NCI-H460 (cell line): ENCODE measurements around the gene CRYGC. TPM values are rescaled to one million over a fixed set of nuclear protein-coding genes. Genes with fewer than 3 reads are reported as not detected.
A peak's percentile ranks its signal among the peaks of the same experiment; 100 is the strongest.

ENCODE experiments used
- DNase-seq: peaks from one replicate; pipeline ENCODE4 v3.0.0-alpha.2; 2016; ENCODE audit warnings: low read depth; ENCODE audit errors: extremely low read depth
- polyA plus RNA-seq: library from polyadenylated mRNA; depleted of rRNA; stranded (reverse); fragments of >200 nt; gene quantifications from 2 replicates; pipeline ENCODE4 v1.2.3, GENCODE V29; 2014; cell fraction: nucleus; rRNA removed
- total RNA-seq: library from RNA; depleted of rRNA; stranded (reverse); fragments of >200 nt; shearing (Covaris generic); gene quantifications from 2 replicates; pipeline ENCODE4 v1.2.3, GENCODE V29; 2014; rRNA removed

The CRYGC gene, protein sequence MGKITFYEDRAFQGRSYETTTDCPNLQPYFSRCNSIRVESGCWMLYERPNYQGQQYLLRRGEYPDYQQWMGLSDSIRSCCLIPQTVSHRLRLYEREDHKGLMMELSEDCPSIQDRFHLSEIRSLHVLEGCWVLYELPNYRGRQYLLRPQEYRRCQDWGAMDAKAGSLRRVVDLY
- total RNA-seq = not detected in 2 replicates
- not detected in 2 replicates for polyA plus RNA-seq

DNA sequence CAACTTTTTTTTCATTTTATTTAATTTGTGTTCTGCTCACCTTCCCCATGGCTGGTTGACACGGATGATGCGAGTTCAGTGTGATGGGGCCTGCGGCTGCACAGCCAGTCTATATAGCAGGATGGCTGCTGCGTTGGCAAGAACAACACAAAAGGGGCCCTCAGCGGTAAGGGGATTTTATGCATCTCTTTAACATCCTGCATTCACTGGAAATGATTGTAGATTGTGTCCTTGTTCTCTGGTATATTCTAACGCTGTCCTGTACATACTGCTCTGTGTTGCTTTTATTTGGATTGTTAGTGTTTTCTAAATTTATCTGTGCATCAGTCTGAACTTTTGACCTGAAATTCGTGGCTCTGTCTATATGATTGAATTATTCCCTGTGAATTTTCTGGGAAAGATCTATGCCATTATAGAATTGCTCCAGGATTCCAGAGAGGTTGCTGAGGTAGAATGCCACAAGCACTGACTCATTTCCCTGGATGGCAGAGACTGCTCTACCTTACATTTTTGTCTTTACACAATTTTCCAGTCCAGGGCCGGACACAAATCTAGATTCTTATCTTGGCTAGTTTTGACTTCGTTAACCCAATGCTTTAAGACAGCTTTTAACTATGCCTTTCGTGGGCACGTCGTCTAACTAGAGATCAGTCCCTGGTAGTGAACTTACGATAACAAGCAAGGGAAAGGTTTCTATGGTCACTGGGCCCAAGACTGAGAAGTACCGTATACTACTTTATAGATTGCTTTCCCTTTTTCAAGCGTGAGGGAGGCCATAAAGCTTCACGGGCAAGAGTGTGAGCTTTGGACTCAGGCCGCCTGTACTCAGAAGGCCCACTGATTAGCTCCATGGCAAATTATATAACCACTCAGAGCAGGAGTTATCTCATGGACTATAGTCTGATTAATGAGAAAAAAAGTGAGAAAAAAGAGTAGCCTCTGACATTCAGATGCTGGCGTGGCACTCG, at the start of gene CRYGC:
Gene CRYGC (minus strand): TSS at position 85 of the 968 bp plus-strand sequence. CDS start 36 bp downstream, at position 49.
- no peak for DNase-seq

DNA sequence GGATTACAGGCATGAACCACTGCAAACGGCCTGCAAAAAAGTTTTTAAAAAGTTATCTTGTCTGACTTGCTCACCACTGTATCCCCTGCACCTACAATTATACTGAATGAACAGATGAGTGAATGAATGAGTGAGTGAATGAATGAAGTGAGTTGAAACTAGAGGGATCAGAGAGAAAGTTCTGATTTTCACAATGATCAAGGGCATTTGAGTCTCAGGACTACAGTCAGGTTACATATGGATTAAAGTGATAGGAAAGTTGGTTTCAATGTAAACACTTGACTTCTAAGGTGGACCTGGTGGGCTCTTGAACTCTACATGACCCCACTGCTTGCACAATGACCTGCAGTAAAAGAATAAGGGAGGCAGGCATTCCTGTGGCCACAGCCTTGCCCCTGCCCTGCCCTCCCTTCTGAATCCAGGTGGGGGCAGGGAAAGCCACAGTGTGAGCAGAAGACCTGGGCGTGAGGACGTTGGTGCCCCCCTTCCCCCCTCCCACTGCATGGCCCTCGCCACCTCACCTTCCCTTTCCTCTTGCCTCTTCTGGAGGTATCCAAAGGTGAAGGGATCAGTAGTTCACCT, 49.5 kb upstream of the CRYGC start:
- no peak for DNase-seq

DNA sequence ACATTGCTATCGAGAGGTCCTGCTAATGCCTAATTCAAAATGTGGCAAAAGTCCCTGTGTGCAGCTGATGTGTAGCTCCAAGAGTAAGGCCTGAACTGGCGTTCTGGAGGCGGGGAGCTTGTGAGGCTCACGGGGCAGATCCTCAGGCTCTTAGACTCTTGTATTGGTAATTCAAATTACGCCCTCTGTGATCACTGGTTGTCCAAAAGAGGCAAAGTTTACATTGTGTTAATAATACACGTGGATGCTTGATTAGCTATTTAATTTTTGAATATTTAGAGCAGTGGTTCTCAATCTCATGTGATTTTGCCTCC, 46.2 kb upstream of the CRYGC start:
- DNase-seq = no peak

DNA sequence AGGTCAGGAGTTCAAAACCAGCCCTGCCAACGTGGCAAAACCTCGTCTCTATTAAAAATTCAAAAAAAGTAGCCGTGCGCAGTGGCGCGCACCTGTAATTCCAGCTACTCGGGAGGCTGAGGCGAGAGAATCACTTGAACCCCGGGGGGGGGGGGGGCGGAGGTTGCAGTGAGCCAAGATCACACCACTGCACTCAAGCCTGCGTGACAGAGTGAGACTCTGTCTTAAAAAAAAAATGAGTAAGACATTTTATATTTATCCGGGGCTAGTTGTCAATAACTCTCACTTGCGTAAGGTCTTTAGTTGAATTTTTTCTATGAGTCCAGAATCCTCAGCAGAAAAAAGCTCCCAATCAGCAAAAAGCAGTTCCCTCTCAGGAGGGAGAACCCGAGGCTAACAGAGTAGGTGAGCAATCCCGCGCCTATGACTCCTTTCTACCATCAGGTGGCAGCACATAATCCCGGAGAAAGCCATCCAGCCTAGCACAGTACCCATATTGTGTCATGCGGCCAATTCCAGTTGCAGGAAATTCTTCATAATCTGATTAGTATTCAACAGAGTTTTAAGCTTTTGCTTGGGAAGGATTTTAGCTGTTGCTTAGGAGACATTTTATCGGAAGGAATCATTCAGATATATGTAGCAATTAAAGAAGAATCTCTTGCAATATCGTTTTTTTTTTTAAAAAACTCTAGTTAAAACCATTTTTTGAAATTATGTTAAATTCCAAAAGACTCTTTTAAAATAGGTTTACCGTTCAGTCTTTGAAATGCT, 45.6 kb upstream of the CRYGC start:
- peak; percentile 79 for DNase-seq

DNA sequence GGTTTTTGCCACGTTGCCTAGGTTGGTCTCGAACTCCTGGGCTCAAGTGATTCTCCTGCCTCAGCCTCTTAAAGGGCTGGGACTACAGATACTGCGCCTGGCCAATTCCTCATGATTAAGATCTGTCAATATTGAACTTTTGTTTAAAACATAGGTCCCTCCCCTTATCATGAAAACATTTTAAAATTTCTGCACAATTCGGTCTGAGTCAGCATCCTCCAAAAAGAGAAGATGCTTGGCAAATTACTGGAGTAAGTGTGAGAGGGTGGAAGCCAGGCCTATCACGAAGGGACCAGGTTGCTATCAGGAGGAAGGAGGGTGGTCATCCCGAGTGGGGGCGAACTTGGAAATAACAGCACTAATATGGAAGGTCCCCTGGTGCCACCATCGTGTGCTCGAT, 44.5 kb upstream of the CRYGC start:
- no peak for DNase-seq

DNA sequence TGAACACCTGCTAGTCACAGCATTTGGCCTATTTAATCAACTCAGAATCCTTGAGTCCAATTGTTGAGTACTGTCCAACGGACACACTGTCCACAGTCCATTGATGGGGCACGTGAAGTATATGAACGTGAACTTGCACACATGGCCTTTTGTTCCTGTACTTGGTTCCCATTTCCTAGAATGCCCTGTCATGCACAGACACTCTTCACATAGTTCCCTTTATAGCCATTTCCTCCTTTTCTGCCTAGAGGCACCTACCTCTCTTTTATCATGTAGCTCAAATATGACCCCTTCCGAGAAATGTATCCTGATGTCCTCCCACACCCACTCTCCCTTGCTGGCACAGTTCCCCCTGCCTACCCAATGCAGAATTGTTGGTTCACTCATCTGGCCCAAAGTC, 42.5 kb upstream of the CRYGC start:
- DNase-seq = no peak

DNA sequence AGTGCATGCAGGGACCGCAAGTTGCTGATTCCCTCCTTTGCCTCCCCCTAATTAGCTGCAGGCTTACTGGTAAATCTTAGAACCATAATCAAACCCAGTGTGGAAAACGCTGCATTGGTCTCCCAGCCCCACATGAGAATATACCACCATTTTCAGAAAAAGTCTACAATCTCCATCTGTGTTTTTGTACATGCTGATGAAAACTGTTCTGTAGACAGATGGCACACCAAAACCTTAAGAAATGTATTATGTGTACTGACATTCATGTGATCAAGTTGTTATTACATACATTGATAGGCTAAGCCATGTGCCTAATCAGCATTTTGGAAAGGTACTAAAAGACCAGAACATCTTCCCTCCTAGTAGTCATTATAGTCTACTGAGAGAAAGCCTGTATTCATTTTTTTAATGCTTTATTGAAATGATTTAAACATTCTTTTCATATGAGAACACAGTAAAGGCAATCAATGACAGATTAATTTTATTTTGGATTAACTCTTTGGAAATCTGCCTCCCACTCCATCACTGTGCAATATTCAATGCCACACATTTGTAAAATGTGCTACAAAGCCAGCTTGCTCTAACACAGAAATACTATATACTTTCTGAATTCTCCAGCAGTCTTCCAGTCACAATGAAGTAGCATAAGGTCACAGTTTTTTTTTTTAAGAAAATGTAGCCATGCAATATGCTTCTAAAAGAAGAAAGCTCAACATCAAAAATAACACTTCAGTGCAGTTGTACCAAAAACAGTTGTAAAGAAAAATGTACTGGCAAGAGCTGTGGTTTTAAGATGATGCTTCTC, 35.5 kb upstream of the CRYGC start:
- no peak for DNase-seq

DNA sequence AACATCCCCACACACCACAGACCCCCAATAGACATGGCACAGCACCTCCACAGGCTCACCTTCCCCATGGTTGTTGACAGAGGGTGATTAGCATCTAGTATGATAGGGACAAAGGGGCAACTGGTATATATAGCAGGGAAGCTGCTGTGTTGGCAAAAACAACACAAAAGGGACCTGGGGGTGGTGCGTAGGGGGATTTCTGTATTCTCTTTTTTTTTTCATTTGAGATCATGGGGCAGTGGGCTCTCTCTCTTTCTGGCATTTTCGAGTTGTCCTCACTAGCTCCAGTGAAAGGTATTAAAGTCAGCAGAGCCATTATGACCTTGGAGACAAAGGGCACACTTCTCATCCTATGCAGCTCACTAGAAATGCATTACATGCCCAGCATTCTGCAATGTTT, 33.9 kb upstream of the CRYGC start, which contains the start of gene CRYGA:
Gene CRYGA (minus strand): TSS at position 101 of the 400 bp plus-strand sequence. CDS start 33 bp downstream, at position 68.
- no peak for DNase-seq

DNA sequence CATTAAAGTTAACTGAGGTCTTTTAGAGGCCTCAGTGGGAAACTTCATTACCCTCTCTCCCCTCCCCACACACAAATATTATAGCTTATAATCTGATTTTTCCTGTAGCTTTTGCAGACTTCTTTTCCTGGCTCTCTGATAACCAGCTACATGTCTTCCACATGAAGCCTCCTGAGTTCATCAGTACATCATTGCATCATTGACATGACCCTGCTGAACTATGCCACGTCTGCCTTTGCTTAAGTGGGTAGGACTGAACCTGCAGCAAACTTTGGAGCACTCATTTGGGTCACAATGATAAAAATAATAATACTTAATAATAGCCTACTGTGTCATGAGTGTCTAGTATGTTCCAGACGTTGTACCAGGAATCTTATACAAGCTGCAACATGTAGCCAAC, 26.8 kb upstream of the CRYGC start:
- DNase-seq = no peak

DNA sequence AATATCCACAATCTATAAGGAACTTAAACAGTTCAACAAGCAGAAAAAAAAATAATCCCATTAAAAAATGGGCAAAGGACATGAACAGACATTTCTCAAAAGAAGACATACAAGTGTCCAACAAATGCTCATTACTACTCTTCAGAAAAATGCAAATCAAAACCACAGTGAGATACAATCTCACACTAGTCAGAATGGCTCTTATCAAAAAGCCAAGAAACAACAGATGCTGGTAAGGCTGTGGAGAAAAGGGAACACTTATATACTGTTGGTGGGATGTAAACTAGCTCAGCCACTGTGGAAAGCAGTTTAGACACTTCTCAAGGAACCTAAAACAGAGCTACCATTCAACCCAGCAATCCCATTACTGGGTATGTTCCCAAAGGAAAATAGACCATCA, 23.5 kb upstream of the CRYGC start:
- DNase-seq = no peak

DNA sequence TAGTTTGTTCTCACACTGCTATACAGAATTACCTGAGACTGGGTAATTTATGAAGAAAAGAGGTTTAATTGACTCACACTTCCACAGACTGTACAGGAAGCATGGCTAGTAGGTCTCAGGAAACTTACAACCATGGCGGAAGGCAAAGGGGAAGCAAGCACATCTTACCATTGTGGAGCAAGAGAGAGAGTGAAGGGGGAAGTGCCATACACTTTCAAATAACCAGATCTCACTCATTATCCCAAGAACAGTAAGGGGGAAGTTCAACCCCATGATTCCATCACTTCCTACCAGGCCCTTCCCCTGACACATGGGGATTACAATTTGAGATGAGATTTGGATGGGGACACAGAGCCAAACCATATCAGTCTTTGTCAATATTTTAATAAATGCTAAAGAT, 21.3 kb upstream of the CRYGC start:
- no peak for DNase-seq

DNA sequence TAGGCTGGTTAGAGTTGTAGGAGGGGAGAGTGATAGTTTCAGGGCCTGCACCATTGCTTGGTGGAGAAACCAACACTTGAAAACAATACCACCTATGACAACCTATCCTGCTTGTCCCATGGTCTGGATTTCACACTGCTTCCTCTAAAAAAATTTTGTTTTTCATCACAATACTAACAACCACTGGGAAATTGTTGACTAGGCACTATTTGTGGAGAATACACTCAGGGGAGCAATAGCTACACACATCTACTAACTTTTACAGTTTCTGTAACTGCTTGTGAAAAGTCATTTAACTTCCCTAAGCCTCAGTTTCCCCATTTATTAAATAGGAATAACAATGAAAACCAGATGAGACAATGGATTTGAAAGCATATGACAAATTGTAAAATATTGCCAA, 20.5 kb upstream of the CRYGC start:
- DNase-seq = no peak

DNA sequence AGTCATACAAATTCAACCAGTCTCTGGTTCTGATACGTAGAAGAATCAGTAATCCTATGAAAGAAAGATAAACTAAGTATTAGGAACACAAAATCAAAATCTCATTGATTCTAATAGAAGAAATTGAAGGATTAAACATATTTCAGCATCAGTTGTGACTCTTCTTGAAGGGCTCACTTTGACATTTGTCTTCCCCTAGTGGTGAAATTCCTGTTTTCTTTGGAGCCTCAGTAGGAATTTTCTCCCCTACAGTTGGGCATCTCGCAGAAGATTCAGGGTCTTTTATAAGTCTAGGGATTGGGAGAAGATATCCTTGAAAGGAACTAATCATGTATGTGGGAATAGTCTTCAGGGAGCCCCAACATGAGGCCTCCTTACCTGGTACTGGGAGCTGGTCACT, 19.2 kb upstream of the CRYGC start:
- DNase-seq = no peak

DNA sequence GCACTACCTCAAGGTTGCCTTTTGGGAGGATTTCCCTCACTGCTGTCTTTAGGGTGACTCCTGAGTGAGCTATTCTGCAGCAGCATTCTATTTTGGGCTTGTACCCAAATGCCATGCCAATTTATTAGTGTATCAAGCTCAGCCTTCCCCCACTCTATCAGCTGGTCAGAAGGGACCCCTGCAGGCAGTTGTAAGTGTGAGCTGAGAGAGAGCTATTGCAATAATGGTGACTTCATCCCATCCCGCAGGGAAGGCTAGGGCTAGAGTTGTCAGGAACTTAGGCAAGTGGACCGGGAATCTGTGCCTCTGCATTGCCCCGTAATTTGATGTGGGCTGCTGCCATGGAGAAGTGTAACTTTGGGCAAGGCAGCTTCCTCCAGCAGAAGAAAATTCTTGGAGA, 18.1 kb upstream of the CRYGC start:
- no peak for DNase-seq

DNA sequence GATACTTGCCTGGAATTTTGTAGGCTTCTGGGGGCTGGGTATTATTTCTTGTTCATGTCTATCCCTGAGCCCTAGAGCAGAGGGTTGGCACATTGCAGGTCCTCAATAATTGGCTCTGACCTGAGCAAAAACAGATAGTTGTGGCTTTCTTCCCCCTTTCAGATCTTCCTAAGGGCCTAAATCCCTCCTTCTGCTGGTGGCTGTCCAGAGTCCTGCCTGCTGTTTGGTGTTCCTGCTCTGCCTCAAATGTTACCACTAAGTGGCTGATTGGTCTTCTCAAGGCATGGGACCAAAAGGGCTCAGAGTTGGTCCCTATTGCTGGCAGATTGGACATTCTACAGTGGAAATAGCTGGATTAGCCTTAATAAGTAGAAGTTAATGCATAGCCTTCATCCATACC, 17.4 kb upstream of the CRYGC start:
- DNase-seq = no peak

DNA sequence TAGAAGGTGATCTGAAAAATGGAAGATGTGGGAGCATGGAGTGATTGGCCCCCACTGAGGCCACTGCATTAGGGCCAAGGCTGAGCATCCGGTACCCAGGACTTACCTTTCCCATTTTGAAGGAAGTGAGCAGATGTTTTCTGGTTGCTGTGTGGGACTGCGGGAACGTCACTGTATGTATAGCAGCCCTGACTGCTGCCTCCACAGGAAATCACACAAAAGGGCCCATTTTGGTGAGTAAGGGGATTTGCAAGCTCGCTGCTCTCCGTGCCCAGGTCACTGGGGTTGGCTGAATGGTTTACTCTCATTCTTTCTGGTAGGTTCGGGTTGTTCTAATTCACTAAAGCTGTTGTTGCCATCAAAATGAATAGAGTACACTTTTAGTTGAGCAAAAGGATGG, 16.4 kb upstream of the CRYGC start, which contains the start of gene CRYGB:
Gene CRYGB (minus strand): TSS at position 153 of the 400 bp plus-strand sequence. CDS start 38 bp downstream, at position 115.
- DNase-seq = no peak

DNA sequence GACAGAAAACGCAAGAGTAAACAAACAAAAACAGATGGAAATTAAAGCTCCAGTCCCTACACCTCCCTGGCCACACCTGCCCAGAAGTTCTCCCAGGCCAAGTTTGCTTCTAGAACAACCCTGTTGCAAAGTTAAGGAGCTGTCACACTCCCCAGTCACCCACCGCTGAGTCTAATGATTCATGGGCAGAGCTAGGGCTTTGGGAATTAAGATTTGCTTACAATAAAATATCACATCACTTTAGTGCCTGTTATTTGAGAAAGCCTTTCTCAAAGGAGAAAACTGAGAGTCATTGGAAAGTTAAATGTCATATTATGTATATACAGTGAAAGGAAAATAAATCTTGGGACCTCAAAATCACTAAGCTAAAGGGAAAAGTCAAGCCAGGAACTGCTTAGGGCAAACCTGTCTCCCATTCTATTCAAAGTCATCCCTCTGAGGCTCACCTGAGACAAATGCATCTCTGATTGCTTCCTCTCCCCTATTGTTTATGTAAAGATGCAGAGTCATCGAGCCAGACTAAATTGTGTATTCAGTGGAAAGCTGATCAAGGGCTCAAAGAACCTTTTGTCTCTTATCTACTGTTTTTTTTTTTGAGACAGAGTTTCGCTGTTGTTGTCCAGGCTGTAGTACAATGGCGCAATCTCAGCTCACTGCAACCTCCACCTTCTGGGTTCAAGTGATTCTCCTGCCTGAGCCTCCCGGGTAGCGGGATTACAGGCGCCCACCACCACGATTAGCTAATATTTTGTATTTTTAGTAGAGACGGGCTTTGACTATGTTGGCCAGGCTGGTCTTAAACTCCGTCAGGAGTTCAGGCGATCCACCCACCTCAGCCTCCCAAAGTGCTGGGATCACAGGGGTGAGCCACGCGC, 13.5 kb upstream of the CRYGC start:
- no peak for DNase-seq

DNA sequence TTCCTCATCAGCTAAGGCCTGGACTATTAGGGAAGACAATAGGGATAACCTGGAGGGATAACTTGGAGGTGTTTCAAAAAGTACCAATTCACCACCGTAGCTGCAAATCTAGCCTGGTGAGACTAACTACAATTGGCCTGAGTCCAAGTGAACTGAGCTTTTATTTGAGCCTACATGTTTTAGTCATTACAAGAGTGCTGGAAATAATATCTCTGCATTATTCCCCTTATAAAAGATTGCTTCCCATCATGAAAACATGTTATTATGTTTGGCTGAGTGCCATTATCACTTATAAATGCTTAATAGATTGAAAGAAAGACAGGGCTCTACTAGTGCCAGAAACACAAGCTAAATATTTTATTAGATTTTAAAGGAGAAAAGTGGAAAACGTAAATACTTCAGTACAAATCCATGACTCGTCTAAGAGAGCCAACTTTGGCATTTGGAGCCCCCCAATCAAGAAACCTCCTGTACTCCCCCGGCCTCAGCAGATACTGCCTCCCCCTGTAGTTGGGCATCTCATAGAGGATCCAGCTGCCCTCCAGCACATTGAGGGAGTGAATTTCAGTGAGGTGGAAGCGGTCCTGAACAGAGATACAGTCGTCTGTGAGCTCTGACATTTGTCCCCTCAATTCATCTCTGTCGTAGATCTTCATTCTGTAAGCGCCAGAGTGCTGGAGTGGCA, 12.8 kb upstream of the CRYGC start:
- no peak for DNase-seq
